8988T (cell line): Measurements from ENCODE around the gene LAMA3.

Experiments
- DNase-seq: peaks from one replicate; pipeline ENCODE4 v3.0.0; 2011

LAMA3 gene

DNA sequence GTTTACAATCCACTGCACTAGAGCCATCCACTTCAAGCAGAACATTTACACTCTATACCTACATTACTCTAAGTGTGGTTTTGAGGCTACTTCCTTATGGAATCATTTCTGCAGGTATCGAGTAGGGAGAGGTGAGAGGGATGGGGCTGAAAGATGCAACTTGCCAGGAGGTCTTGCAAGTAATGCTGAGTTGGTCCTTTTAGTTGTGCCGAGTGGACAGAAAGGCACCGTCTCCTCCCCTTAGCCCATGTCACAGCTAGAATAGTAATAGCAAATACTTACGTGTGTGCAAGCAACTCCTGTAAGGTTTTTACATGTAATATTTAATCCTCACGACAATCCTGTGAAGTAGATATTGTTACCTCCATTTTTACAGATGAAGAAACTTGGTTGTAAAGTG is 166.5 kb downstream of the LAMA3 start:
- no peak for DNase-seq

DNA sequence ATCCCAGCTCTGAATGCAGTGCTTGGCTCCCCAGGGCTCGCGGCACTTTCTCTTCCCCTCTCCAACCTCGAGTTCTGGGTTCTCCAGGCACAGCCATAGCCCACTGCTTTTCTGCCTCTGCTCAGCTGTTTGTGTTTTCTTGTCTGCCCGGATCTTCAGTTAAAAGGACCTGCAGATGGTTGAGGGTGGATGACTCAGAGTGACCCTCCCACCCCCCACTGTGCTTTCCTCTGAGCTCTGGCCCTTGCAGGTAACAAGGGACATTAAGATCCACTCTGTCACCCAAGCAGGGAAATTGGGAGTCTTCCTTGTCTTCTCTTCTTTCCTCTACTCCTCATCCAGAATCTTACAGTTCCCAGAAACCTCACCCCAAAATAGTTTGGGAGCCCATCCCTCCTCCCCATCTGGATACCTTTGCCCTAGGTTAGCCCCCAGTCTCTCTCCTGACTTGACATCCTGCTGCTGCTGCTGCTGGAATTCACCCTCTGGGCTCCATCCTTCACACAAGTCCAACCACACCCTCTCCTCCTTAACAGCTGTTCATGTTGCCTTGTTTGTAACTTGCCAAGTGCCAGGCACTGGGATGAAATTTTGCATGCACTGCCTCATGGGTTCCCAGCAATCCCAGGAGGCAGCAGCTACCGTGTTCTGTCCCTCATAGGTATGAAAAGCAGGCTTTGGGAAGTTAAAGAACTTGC is 167.4 kb downstream of the LAMA3 start:
- DNase-seq: no peak

DNA sequence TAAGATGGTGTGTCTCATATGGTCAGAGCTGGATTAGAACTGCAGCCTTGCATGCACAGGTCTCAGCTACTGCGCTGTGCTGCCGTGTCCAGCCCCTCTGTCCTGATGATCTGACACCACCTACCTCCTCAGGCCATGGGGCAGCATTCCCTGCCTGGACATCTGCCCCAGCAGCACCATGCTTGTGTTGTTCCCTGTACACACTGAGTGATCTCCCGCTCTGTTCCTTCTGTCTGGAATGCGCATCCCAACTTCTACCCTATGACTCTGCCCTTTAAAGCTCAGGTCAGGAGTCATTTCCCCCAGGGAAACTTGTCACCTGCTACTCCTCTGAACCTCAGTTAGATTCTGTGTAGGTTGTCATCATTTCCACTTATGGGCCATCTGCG is 167.9 kb downstream of the LAMA3 start:
- DNase-seq: no peak

- no peak for DNase-seq
These were observed 168.5 kb downstream of the LAMA3 start for GRCh38 chr18:23857756-23858155.

DNA sequence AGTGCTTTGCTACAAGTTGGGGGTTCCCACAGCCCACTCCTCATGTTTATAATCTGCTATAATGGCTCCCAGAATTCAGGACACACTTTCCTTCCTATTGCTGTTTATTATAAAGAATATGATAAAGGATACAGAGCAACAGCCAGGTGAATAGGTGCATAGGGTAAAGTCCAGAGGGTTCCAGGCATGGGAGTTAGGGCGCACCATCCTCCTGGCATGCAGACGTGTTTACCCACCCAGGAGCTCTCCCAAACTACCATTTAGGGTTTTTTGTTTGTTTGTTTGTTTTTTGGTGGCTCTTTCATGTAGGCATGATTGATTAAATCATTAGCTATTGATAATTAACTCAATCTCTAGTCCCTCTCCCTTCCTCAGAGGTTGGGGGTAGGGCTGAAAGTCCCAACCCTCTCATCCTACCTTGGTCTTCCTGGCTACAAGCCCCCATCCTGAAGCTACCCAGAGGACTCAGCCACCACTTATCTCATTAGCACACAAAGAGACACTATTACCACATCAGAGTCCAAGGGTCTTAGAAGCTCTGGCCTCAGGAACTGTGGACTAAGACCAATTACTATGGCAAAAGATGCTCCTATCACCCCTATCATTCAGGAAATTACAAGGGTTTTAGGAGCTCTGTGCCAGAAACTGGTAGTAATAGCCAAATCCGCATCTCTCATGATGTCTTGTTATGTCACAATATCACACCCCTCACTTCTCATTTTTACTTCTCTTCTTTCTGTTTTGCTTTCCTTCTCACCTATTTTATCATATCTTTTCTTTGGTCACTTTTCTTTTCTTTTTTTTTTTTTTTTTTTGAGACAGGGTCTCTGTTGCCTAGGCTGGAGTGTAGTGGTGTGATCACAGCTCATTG is 170.4 kb downstream of the LAMA3 start:
- no peak for DNase-seq

- no peak for DNase-seq
These were observed 172.1 kb downstream of the LAMA3 start for GRCh38 chr18:23861326-23861725.

DNA sequence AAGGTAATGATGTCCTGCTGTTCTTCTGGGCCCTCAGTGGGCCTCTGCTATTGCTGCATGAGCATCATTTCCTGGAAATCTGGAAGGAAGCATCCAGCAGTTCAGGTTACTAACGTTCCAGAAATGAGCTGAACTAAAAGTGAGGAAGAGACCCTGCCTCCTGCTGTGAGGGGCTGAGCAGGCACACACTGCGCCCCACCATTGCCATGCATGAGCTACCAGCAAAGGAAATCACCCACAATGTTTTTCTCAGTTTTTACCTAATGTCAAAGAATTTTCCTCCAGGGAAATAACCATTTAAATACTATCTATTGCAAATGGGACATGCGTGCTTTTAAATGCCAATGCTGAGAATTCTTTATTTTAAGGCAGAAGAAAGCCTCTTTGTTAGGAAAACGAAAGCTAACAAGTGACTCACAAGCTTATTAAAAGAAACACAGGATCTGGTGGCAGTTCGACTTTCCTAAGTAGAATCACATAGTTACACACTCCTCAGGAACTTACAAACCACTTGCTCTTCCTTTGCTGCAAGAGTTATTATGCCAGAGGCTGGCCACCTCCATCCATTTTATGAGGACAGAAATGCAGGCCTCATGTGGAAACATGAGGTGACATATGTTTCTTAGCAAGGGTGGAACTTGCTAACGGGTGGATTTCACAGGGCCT is 172.7 kb downstream of the LAMA3 start:
- no peak for DNase-seq

GRCh38 chr18:23864624-23865023 is 175.4 kb downstream of the LAMA3 start:
- no peak for DNase-seq

DNA sequence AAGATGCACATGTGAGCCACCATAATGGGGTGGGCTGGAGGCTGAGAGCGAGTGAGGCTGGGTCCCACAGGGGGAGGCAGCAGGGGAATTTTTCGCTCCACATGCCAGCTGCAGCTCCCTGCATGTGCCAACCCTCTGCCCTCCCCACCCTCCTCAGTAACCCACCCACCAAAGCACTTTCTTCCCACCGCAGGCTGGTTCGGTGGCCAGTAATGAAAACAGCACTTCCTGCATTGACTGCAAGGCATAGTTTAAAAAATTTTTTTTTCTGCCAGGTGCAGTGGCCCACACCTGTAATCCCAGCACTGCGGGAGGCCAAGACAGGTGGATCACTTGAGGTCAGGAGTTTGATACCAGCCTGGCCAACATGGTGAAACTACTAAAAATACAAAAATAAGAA is 177.8 kb downstream of the LAMA3 start:
- no peak for DNase-seq

GRCh38 chr18:23868136-23868785 is 179.0 kb downstream of the LAMA3 start:
- DNase-seq: no peak

GRCh38 chr18:23870676-23871380 is 181.6 kb downstream of the LAMA3 start:
- no peak for DNase-seq

- no peak for DNase-seq
These were observed 182.2 kb downstream of the LAMA3 start for GRCh38 chr18:23871410-23871809.

- DNase-seq: no peak
These were observed 183.7 kb downstream of the LAMA3 start for GRCh38 chr18:23872701-23873550.

DNA sequence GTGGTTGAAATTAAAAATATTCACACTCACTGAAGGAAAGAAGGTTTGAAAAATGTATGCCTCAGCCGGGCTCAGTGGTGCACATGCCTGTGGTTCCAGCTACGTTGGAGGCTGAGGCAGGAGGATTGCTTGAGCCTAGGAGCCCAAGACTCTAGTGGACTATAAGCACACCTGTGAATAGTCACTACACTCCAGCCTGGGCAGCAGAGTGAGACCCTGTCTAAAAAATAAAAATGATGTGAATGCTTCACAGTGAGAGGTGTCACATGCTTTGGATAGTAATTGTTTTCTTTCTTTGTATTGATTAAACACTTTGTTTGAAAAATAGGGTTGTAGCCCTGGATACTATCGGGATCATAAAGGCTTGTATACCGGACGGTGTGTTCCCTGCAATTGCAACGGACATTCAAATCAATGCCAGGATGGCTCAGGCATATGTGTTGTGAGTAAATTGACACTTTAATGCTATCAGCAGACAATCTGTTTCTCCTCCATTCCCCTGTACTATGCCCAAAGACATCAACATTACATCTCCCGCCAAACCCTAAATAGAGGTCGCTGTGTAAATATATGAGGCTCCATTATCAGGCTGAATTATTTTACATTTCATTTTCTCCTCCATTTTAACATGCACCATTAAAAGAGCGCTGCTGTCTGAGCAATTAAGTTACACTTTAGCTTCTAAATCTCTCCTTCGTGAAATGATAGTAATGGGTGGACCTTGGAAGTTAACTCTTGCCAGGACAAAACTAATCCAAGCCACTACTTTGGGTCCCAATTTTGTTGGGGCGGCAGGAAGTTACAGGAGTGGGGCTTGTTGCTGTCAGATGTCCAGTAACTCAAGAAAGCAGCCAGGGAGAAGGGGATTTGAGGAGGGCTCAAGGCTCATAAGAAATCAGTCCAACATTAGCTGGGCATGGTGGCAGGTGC is 187.0 kb downstream of the LAMA3 start:
- DNase-seq: no peak

DNA sequence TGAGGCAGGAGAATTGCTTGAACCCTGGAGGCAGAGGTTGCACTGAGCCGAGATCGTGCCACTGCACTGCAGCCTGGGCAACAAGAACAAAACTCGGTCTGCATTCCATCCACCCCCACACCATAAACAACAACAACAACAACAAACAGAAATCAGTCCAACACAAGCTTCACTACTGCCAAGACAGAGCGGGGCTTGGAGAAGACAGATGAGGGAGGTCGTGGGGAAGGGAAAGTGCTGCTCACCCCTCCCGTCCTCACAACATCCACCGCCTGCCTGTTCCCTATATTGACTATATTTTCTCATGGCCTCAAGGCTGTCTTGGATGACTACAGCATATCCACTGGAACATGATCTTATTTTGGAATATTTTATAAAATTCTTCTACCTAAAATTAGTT is 187.7 kb downstream of the LAMA3 start:
- no peak for DNase-seq

DNA sequence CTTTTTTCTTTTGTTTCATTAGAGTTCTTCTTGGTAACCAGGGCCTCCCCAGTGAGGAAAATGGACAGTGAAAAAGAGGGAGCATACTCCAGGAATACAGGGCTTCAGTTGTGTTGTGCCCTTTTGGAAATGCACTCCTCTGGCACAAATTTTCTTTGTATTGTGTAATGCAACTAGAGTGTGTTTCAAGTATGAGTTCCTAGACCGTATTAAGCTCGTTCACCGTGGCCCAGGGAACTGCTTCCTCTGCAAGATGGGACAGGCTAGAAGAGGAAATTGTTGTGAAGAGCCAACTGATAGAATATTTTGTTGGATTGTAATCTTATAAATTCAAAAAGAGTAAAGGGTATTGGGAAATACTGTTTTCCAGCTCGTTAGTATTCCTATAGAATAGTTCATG is 188.1 kb downstream of the LAMA3 start:
- DNase-seq: no peak

GRCh38 chr18:23878336-23878900 is 189.2 kb downstream of the LAMA3 start:
- DNase-seq: no peak

DNA sequence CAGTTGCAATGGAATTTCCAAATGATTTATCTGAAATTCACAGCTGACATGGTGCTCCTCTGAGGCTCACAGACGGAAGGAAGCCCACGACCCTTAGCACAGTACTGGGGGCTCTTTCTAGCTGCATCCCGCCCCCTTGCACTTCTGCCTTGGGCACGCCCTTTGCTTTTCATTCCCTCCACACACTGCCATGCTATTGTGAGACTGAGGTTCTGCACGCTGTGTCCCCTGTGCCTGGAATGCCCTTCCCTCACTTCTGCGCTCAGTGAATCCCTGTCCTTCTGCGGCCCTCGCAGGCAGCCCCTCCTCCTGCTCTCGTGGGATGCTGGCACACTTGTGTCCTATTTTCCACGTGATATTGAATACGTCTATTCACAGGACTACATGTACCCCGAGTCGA is 189.9 kb downstream of the LAMA3 start:
- no peak for DNase-seq

DNA sequence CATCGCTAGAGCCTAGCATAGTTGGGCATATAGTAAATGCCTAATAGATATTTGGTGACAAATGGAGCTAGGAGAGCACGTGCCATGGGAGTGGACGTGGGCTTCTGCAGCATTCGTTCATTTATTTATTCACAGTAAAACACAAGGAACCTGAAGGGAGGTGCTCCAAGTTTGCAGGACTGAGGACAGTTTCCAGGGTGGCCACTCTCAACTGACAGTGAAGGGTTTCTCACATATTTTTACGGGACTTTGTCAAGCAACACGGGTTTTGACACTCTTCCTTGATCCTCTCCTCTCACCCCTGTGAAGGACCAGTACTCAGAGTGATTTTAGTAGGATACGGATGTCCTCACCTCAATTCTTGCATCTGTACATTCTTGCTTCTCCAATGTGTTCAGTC is 190.3 kb downstream of the LAMA3 start:
- DNase-seq: no peak

GRCh38 chr18:23879966-23880565 is 190.8 kb downstream of the LAMA3 start:
- no peak for DNase-seq
